ENCODE data around the gene HEXA. TPM values are rescaled to one million over a fixed set of nuclear protein-coding genes. Genes with fewer than 3 reads are reported as not detected.
"Not testable (repeated sequence)": the region's sequence is repeated elsewhere in the genome, so short reads cannot be mapped to it uniquely, and the experiment has no call there.

HEXA gene
- total RNA-seq, 1 experiment from 2014 or later, result 87.5 TPM

- H3K9me3 Mint-ChIP-seq (ENCODE audit: unreplicated experiment), result no peaks in the 10 kb centered on the region
- ChIA-PET CTCF (no interaction called here), POLR2A (no interaction called here)
- H3K4me1 Mint-ChIP-seq (ENCODE audit: insufficient read depth, unreplicated experiment), result no peaks in the 10 kb centered on the region
- no peak overlapping the region for H3K4me3 Mint-ChIP-seq (ENCODE audit: unreplicated experiment)
- peaks cover 42% of the 10 kb centered on the region for H3K27me3 Mint-ChIP-seq (ENCODE audit: insufficient read depth, unreplicated experiment)
- no peak for DNase-seq (ENCODE audit: unreplicated experiment)
- intact Hi-C loops (cut with micrococcal nuclease), result no loop called here
- no peak overlapping the region for H3K27ac Mint-ChIP-seq (ENCODE audit: low read depth, unreplicated experiment)
- TF ChIP-seq, protein P1, sequence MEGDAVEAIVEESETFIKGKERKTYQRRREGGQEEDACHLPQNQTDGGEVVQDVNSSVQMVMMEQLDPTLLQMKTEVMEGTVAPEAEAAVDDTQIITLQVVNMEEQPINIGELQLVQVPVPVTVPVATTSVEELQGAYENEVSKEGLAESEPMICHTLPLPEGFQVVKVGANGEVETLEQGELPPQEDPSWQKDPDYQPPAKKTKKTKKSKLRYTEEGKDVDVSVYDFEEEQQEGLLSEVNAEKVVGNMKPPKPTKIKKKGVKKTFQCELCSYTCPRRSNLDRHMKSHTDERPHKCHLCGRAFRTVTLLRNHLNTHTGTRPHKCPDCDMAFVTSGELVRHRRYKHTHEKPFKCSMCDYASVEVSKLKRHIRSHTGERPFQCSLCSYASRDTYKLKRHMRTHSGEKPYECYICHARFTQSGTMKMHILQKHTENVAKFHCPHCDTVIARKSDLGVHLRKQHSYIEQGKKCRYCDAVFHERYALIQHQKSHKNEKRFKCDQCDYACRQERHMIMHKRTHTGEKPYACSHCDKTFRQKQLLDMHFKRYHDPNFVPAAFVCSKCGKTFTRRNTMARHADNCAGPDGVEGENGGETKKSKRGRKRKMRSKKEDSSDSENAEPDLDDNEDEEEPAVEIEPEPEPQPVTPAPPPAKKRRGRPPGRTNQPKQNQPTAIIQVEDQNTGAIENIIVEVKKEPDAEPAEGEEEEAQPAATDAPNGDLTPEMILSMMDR (IDR thresholded peaks at IDR 0.05; ENCODE audit: unreplicated experiment), result no peak
- peaks cover 7% of the 10 kb centered on the region for H3K36me3 Mint-ChIP-seq (ENCODE audit: insufficient read depth, unreplicated experiment)
- no TSS peak for BruUV-seq (replicated peaks)
Measured at GRCh38 chr15:72415304-72415703, 39.5 kb upstream of the HEXA start.

DNA sequence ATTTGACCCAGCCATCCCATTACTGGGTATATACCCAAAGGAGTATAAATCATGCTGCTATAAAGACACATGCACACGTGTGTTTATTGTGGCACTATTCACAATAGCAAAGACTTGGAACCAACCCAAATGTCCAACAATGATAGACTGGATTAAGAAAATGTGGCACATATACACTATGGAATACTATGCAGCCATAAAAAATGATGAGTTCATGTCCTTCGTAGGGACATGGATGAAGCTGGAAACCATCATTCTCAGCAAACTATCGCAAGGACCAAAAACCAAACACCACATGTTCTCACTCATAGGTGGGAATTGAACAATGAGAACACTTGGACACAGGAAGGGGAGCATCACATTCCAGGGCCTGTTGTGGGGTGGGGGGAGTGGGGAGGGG, 37.5 kb upstream of the HEXA start:
- H3K36me3 Mint-ChIP-seq (ENCODE audit: insufficient read depth, unreplicated experiment); BruUV-seq (replicated peaks); DNase-seq (ENCODE audit: unreplicated experiment); H3K4me1 Mint-ChIP-seq (ENCODE audit: insufficient read depth, unreplicated experiment); CTCF ChIA-PET; H3K9me3 Mint-ChIP-seq (ENCODE audit: unreplicated experiment); POLR2A ChIA-PET; H3K4me3 Mint-ChIP-seq (ENCODE audit: unreplicated experiment); intact Hi-C loops (cut with micrococcal nuclease); H3K27ac Mint-ChIP-seq (ENCODE audit: low read depth, unreplicated experiment): not testable (repeated sequence)
- peaks cover 37% of the 10 kb centered on the region for H3K27me3 Mint-ChIP-seq (ENCODE audit: insufficient read depth, unreplicated experiment)

GRCh38 chr15:72411544-72411943, 35.7 kb upstream of the HEXA start:
- H3K27me3 Mint-ChIP-seq (ENCODE audit: insufficient read depth, unreplicated experiment), result peaks cover 51% of the 10 kb centered on the region
- H3K4me3 Mint-ChIP-seq (ENCODE audit: unreplicated experiment), result no peak overlapping the region
- no TSS peak for BruUV-seq (replicated peaks)

GRCh38 chr15:72411111-72411510, 35.3 kb upstream of the HEXA start:
- H3K27me3 Mint-ChIP-seq (ENCODE audit: insufficient read depth, unreplicated experiment), result peaks cover 56% of the 10 kb centered on the region
- no TSS peak for BruUV-seq (replicated peaks)
- TF ChIP-seq, protein P1 (IDR thresholded peaks at IDR 0.05; ENCODE audit: unreplicated experiment), result no peak
- H3K27ac Mint-ChIP-seq (ENCODE audit: low read depth, unreplicated experiment), result no peak overlapping the region
- ChIA-PET CTCF (no interaction called here), POLR2A (no interaction called here)
- peaks cover 7% of the 10 kb centered on the region for H3K36me3 Mint-ChIP-seq (ENCODE audit: insufficient read depth, unreplicated experiment)
- DNase-seq (ENCODE audit: unreplicated experiment), result no peak
- H3K9me3 Mint-ChIP-seq (ENCODE audit: unreplicated experiment), result no peaks in the 10 kb centered on the region
- H3K4me1 Mint-ChIP-seq (ENCODE audit: insufficient read depth, unreplicated experiment), result no peaks in the 10 kb centered on the region
- H3K4me3 Mint-ChIP-seq (ENCODE audit: unreplicated experiment), result no peak overlapping the region
- intact Hi-C loops (cut with micrococcal nuclease), result no loop called here

More at GRCh38 chr15:72411544-72411943, 35.7 kb upstream of the HEXA start:
- peaks cover 7% of the 10 kb centered on the region for H3K36me3 Mint-ChIP-seq (ENCODE audit: insufficient read depth, unreplicated experiment)
- H3K9me3 Mint-ChIP-seq (ENCODE audit: unreplicated experiment), result no peaks in the 10 kb centered on the region
- no peaks in the 10 kb centered on the region for H3K4me1 Mint-ChIP-seq (ENCODE audit: insufficient read depth, unreplicated experiment)
- H3K27ac Mint-ChIP-seq (ENCODE audit: low read depth, unreplicated experiment), result no peak overlapping the region
- CTCF ChIA-PET, result no interaction called here
- DNase-seq (ENCODE audit: unreplicated experiment), result no peak
- intact Hi-C loops (cut with micrococcal nuclease), result no loop called here
- TF ChIP-seq, protein P1 (IDR thresholded peaks at IDR 0.05; ENCODE audit: unreplicated experiment), result no peak
- POLR2A ChIA-PET, result no interaction called here

- DNase-seq (ENCODE audit: unreplicated experiment), result no peak
- Mint-ChIP-seq H3K9me3 (ENCODE audit: unreplicated experiment) (no peaks in the 10 kb centered on the region), H3K4me3 (ENCODE audit: unreplicated experiment) (no peak overlapping the region), H3K27ac (ENCODE audit: low read depth, unreplicated experiment) (no peak overlapping the region), H3K4me1 (ENCODE audit: insufficient read depth, unreplicated experiment) (peaks cover 6% of the 10 kb centered on the region), H3K36me3 (ENCODE audit: insufficient read depth, unreplicated experiment) (no peaks in the 10 kb centered on the region), H3K27me3 (ENCODE audit: insufficient read depth, unreplicated experiment) (peaks cover 88% of the 10 kb centered on the region)
- intact Hi-C loops (cut with micrococcal nuclease), result no loop called here
- BruUV-seq (replicated peaks), result no TSS peak
- TF ChIP-seq, protein P1 (IDR thresholded peaks at IDR 0.05; ENCODE audit: unreplicated experiment), result no peak
- ChIA-PET POLR2A (interaction anchor here (0.6 kb wide), 1 partner anchor 49 kb away, joined by 5 read pairs; no protein-coding TSS in a partner anchor), CTCF (no interaction called here)
Measured at GRCh38 chr15:72406936-72407335, 31.1 kb upstream of the HEXA start.
